GM19239 (cell line): Measurements from ENCODE around the gene ADGRF4.

Experiments used
- DNase-seq: peaks from one replicate; pipeline ENCODE4 v3.0.0; 2011; ENCODE audit warnings: low spot score; ENCODE audit not compliant: insufficient read length
- FAIRE-seq: peaks from 2 replicates; lab custom pipeline; 2011; peaks lifted over from hg19 to GRCh38; lab: Jason Lieb, UNC

ADGRF4 gene

DNA sequence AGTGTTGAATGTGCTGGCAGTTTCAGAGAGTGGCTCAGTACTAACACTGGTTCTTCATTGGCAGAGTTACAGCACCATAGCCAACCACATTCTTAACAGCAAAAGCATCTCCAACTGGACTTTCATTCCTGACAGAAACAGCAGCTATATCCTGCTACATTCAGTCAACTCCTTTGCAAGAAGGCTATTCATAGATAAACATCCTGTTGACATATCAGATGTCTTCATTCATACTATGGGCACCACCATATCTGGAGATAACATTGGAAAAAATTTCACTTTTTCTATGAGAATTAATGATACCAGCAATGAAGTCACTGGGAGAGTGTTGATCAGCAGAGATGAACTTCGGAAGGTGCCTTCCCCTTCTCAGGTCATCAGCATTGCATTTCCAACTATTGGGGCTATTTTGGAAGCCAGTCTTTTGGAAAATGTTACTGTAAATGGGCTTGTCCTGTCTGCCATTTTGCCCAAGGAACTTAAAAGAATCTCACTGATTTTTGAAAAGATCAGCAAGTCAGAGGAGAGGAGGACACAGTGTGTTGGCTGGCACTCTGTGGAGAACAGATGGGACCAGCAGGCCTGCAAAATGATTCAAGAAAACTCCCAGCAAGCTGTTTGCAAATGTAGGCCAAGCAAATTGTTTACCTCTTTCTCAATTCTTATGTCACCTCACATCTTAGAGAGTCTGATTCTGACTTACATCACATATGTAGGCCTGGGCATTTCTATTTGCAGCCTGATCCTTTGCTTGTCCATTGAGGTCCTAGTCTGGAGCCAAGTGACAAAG, 17.0 kb upstream of the ADGRF4 start:
- FAIRE-seq (no peak), DNase-seq (no peak)

DNA sequence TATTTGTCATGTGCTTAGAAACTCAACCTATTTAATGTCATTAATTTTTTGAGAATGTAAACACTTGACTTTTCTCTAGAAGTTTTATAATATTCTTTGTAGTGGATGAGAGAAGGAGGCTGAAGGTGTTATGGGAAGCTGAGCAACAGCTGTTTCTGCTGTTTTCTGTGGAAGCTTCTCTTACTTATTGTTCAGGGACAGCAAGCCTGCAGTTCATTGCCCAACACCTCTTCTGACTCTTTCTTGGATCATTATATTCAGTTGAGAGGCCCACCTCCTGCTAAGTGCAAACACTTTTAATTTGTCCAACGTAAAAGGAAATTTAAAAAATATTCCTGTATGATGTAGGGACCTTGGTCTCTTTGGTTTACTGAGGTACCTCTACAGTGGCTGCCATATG, 12.0 kb upstream of the ADGRF4 start:
- DNase-seq: no peak

DNA sequence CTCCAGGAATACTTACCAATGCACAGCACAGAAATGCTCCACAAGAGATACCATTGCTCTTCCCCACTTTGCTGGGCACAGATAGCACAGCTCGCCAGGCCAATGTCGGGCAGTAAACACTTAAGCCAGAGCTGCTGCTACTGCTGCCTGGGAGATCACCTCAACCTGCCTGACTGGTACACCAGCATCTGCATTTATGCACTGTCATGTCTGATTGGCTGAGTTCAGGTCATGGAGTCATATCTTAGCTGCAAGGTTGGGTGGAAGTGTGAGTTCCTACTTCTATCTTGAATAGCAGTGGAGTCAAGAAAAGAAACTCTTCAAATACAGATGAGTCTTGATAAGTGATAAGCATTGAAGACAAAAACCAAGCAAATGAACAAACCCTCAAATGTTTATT, 10.9 kb upstream of the ADGRF4 start:
- DNase-seq (no peak), FAIRE-seq (no peak)

More for the DNA sequence above, 12.0 kb upstream of the ADGRF4 start:
- FAIRE-seq: no peak

DNA sequence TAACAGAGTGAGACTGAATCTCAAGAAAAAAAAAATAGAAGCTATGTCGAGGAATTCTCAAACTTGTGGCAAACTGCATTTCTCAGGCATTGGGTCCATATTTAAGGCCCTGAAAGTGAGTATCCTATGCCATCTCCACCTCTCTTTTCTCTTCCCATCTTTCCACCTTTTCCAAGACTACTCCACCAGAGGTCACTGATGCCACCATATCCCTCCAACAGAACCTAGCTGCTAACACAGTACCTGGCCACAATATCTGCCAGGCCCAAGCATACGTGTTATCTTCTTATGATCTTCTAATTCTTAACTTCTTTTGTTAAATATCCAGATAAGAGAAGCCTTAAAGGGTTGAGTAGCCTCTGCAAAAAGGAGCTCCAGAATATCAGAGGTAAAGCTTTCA, 8.2 kb upstream of the ADGRF4 start:
- no peak for DNase-seq
- no peak for FAIRE-seq

DNA sequence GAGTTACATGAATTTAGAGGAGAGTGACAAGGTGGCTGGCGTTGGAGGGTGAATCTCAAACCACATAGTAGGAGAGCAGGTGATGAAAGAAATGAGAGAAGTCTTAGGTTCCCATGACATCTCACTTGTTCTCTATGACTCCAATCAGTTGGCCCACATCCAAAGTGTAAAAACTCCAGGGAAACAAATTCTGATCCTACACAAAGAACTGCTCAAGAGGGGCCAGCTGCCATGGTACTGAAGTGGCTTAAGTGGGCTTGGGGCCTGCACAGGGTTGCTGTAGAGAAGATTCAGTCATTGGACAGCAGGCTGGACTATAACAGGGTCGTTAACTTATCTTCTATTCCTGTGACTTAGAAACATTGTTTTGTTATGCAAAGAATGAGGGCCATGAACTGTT, 7.6 kb upstream of the ADGRF4 start:
- FAIRE-seq (no peak), DNase-seq (no peak)

DNA sequence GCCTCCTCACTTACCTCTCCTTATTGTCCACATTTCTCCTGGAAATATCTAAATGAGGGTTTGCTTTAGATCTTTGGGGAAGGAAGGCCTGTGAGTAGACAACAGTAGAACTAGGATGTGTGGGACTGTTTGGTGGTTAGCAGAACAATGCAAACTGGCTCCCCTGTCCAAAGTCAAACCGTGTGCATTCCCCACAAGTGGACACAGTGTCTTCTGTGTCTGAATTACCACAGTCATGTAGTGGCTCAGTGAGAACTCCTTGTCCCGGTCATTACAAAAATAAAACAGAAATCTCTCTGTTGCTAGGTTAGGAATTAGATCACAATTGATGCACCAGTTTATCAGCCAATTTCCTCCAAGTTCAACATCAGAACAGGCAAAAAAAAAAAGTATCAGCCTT, 455 bp upstream of the ADGRF4 start:
- DNase-seq (no peak), FAIRE-seq (no peak)

DNA sequence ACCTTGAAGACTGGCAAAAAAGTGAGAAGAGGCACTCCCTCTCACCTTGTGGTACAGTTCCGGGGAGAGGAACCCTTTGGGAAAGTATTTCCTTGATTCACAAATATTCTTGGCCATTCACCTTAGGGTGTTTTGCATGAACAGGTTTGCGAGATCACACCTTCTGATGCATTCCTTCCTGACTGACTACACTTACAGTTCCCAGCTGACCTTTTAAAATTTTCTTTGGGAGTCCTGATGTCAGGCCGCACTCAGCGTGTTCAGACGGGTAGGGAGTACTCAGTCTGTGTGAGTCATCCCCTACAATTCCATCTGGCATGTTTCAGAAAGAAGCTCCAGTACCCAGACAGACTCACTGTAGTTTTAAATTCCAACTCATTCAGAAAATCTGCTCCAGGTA, 1.7 kb downstream of the ADGRF4 start:
- DNase-seq: no peak

DNA sequence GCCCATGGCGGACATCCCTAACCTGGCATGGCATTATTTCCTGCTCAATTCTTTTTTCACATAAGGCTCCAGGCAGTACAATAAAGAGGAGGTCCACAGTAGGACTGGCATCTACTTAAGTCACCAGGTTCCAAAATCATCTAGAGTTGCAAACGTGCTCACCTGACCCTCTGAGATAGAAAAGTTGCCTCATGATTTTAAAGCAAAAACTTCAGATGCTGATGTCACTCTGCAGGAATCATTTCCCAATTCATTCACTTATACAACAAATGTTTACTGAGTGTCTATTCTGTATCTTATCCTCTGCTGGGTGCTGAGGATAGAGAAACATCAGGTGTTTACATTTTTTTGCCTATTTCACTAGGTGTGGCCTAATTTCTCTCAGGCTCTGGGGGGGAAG, 2.2 kb downstream of the ADGRF4 start:
- no peak for FAIRE-seq

More for the DNA sequence above, 1.7 kb downstream of the ADGRF4 start:
- no peak for FAIRE-seq

DNA sequence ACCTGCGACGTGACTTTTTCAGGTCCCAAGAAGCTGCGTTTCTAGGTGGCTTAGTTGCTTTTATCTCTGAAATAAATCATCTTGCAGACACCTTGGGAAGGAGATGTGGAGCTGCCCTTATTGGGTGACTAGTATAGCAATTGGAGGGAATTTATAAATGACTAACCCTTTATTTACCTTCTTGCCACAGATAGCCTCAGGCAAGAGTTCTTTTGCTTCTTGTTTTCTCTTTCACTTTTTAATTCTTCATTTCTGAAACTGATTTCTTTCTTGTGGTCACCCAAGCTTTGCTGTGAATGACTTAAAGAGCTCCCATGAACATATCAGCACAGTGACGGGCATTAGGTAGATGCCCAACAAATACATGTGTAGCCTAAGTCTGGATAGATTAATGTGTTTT, 3.0 kb downstream of the ADGRF4 start:
- DNase-seq (peak; percentile 6), FAIRE-seq (peak; percentile 79)

More for the DNA sequence above, 2.2 kb downstream of the ADGRF4 start:
- no peak for DNase-seq

DNA sequence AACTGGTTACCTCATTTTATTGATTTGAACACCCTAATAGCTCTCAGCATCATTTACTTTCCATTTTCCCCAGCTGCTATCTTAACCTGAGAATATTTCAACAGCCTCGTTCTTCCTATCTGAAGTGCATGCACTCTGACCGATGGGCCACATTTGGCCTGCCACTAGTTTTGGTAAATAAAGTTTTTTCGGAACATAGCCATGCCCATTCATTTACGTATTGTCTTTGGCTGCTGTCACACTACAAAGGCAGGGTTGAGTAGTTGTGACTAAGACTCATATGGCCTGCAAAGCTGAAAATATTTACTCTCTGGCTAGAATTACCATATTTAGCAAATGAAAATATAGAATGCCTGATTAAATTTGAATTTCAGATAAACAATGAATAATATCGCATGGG, 10.8 kb downstream of the ADGRF4 start:
- DNase-seq (no peak), FAIRE-seq (no peak)

DNA sequence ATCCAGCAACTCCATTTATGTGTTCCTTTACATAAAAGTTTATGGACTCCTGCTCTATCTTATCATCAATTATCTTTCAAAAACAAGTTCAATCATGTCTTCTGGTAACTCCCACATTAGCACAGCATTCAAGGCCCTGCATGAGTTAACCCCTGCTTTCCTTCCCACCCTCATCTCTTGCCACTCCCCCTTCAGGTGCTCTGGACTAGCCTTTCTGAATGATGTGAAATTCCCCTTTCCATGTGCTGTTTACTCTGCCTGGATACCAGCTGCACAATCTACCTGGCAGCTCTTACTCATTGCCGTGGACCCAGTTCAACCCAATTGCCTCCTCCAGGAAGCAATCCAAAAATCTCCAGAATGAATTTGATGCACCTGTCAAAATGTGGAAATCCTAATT, 11.9 kb downstream of the ADGRF4 start:
- DNase-seq (no peak), FAIRE-seq (no peak)

DNA sequence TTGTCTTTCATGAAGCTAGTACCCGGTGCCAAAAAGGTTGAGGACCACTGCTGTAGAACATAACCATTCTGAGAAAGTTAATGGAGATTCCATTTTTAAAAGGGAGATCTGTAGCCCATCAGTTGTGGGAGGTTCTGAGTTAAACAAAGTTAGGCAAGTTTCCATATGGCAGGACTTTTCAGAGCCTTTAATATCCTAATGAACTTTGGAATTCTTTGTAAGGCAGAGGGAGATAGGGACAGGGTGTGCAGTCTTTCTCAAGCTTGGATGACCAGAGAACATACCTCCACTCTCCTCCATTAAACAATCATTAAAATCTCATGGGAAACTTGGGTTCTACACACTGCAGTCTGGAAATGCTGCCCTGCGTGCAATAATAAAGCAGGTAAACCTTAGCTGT, 14.8 kb downstream of the ADGRF4 start:
- FAIRE-seq (no peak), DNase-seq (no peak)

DNA sequence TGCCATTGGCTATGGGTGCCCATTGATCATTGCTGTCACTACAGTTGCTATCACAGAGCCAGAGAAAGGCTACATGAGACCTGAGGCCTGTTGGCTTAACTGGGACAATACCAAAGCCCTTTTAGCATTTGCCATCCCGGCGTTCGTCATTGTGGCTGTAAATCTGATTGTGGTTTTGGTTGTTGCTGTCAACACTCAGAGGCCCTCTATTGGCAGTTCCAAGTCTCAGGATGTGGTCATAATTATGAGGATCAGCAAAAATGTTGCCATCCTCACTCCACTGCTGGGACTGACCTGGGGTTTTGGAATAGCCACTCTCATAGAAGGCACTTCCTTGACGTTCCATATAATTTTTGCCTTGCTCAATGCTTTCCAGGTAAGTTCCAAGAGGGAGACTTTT, 16.4 kb downstream of the ADGRF4 start:
- no peak for FAIRE-seq
- DNase-seq: no peak

DNA sequence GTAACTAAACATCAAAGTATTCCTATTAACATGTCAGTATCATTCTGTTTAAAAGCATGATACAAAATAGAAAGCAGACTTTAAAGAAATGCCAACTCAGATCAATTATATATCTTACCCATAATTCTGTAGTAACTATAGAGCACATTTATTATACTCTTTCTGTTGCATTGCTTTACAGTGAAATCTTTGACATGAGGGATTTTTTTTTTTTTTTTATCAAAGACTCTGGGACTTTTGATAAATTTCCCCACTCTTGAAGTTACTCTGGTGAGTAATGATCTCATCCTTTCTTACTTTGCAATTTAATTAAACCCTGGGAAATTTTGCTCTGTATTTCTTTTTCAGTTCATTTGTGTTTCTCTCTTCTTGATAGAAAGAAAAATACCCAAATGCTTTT, 17.4 kb downstream of the ADGRF4 start:
- no peak for FAIRE-seq

DNA sequence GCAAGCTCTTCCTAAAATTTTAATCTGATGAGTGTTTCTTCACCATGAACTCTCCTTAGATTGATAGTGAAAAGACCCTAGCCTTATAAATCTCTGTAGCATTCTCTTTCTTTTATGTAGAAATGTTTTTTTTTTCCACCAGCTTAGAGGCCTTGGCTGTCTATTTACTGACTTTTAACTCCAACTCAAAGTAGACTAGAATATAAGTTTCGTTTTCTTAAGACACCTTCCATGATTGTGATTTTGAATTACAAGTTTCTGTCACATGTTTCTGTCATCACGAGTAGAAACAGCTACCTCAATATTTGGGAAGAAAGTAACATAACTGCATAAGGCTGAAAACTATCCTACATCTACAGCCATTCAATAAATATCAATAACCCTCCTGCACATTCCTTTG, 17.8 kb downstream of the ADGRF4 start:
- FAIRE-seq: no peak

More for the DNA sequence above, 17.4 kb downstream of the ADGRF4 start:
- DNase-seq: no peak

DNA sequence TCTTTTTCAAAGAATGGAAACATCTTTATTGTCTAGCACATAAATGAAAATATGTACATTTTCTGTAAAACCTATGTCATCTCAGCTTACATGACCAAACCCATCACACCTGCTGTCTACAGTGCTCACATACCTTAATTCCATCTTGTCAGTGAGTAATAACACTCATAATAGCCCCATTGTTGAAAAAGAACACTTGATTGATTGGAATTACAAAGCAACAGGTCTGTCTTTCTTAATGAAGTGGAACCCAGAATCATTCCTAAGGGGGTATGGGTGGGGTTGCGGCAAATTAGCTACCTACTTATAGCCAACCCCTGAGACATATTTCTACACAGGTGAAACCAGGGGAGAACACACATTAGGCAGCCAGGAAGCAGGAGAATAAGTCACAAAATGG, 20.2 kb downstream of the ADGRF4 start:
- DNase-seq (no peak), FAIRE-seq (no peak)

More for the DNA sequence above, 17.8 kb downstream of the ADGRF4 start:
- DNase-seq: no peak

DNA sequence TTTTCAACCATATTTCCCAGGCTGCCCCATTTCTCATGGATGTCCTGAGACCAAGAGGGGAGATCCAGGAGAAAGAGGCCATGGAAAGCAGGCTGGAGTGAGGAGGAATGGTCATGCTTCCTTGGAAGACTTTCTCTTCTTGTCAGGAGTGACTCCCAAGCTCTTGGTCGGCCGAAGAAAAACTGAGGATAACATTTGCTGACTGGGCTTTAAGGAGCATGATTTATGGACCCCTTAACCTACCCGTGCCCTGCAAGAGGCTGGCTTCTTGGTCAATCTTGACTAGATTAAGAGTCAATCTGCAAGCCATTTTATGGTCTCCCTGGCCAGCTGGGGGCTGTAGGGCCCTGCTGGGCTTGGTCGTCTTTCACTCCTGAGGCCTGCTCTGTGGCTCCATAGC, 22.8 kb downstream of the ADGRF4 start:
- DNase-seq (no peak), FAIRE-seq (no peak)

DNA sequence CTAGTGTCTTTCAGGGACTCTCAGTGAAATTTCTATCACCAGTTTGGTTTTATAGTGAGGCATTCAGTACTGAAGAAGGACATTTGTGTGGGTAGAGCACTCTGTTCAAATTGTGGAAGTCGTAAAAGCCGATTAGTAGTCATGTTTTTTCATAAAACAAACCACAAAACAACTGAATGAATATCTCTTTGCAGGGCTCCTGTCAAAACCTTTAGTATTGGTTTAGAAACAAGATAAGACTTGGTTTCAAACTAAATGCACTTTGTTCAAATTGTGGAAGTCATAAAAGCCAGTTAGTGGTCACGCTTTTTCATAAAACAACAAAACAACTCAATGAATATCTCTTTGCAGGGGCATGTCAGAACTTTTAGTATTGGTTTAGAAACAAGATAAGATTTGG, 23.8 kb downstream of the ADGRF4 start:
- no peak for FAIRE-seq
- no peak for DNase-seq

DNA sequence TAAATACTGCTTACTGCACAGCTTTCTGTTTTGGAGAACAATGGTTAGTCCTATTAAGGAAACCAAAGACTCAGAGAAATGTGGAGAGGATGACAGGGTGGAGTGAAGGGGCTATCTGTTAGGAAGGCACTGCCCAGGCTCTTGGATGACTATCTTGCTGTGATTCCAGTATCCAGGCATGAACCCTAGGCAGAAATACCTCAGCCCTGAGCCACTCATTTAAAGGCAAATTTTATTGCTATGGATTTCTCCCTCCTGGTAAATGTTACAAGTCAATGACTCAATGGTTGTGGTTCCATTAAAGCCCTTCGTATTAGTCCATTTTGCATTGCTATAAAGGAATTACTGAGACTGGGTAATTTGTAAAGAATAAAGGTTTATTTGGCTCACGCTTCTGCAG, 25.9 kb downstream of the ADGRF4 start:
- DNase-seq: no peak

DNA sequence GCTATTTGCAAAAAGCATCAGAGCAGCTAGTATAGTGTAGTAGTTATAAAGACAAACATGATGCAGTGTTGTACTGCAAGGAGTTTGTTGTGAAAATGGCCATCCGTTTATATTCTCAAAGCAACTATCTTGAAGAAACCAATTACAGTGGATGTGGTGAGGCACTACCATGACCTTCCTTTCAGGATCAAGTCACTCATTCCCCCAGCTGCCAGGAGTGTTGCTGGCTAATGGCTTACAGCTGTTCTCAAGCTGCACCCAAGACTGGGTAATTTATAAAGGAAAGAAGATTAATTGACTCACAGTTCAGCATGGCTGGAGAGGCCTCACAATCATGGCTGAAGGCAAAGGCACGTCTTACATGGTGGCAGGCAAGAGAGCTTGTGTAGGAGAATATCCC, 29.0 kb downstream of the ADGRF4 start:
- DNase-seq (no peak), FAIRE-seq (no peak)

More for the DNA sequence above, 25.9 kb downstream of the ADGRF4 start:
- no peak for FAIRE-seq

DNA sequence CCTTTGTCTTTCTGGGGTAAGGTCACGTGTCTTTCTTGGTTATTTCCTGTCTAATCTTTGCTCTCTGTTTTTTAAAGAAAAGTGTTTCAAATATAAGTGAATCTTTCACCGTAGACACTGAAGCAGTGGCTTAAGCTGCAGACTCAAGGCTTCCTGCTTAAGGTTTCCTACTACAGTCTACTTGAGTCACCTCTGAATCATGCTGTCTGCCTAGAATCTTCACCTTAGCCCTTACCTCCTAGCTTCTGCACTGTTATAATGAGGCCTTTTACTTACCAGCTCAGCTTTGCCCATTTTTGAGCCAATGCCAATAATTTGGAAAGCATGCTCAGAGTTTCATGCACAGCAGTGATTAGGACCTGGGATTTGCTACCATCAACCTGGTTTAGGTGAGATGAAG, 30.6 kb downstream of the ADGRF4 start:
- FAIRE-seq (no peak), DNase-seq (no peak)

DNA sequence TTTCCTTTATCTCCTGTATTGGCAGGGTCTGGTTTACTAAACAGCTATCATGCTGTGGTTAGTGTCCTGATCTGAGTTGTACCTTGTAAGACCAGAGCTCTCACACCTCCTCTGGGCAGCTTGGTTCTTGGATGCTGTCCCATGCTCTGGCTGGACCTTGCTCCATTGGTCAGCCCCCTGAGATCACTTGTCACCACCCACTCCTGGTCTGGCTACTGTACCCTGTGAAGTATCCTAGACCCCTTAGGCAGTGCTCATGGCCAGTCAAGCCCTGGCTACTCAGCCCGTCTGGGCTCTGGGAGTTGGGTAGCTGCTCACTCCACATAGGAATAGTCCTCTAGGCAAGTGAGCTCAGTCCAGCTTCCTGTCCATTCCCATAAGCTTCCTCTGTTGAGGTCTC, 31.1 kb downstream of the ADGRF4 start:
- FAIRE-seq (no peak), DNase-seq (no peak)
